ENCODE data around the gene L3MBTL2. TPM values are rescaled to one million over a fixed set of nuclear protein-coding genes. Genes with fewer than 3 reads are reported as not detected.

The L3MBTL2 gene
- total RNA-seq, 4 donors from 2014 or later: 15.0 to 41.3 (median 20.1) TPM

DNA sequence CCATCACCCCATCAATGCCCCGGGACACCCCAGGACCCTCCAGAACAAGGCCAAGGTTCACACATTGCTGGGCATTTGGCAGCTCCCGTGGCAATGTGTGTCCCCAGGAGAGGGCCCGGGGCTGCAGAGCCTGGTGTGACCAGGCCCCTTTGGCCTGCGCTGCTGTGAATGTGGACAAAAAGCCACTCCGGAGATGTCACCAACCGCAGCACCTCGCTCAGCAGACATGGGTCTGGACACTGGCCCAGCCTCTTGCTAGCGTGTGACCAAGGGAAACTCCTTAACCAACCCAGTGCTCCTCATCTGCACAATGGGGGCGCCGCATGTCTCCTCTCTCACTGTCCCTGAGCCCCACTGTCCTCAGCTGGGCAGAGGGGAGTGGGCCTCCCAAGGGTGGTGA is 43.6 kb downstream of the L3MBTL2 start:
- no peak for DNase-seq
- peaks cover 0 to 84% (median 0%) of the 10 kb centered on the region in 3 donors for H3K36me3 ChIP-seq
- no peaks in the 10 kb centered on the region for H3K27me3 ChIP-seq
- H3K9me3 ChIP-seq: no peaks in the 10 kb centered on the region
- H3K4me3 ChIP-seq: no peak overlapping the region
- no peak overlapping the region for H3K27ac ChIP-seq
- TF ChIP-seq, protein P1, sequence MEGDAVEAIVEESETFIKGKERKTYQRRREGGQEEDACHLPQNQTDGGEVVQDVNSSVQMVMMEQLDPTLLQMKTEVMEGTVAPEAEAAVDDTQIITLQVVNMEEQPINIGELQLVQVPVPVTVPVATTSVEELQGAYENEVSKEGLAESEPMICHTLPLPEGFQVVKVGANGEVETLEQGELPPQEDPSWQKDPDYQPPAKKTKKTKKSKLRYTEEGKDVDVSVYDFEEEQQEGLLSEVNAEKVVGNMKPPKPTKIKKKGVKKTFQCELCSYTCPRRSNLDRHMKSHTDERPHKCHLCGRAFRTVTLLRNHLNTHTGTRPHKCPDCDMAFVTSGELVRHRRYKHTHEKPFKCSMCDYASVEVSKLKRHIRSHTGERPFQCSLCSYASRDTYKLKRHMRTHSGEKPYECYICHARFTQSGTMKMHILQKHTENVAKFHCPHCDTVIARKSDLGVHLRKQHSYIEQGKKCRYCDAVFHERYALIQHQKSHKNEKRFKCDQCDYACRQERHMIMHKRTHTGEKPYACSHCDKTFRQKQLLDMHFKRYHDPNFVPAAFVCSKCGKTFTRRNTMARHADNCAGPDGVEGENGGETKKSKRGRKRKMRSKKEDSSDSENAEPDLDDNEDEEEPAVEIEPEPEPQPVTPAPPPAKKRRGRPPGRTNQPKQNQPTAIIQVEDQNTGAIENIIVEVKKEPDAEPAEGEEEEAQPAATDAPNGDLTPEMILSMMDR (IDR thresholded peaks at IDR 0.05): no peak
- TF ChIP-seq POLR2A (IDR thresholded peaks at IDR 0.05): no peak
- no peaks in the 10 kb centered on the region for H3K4me1 ChIP-seq

DNA sequence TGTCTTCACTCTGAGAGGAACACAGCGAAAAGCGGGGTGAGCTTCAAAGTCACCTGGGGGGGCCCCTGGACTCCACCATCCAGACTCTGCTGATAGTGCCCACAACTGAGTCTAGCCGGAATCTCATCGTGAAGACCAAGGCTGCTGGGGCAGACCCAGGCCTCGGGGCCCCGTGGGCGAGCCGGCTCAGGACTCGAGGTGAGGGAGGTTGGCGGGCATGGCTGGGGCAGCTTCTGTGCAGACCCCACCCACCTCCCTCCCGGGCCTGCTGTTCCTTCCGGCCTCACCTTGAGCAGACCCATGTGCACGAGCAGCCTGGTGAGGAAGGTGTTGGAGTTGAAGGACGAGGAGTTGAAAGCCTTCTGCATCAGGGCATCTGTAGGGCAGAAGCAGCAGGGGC is 44.3 kb downstream of the L3MBTL2 start:
- Histone ChIP-seq H3K9me3 (no peaks in the 10 kb centered on the region), H3K36me3 (peaks cover 0 to 91% (median 0%) of the 10 kb centered on the region in 3 donors), H3K27ac (no peak overlapping the region)

DNA sequence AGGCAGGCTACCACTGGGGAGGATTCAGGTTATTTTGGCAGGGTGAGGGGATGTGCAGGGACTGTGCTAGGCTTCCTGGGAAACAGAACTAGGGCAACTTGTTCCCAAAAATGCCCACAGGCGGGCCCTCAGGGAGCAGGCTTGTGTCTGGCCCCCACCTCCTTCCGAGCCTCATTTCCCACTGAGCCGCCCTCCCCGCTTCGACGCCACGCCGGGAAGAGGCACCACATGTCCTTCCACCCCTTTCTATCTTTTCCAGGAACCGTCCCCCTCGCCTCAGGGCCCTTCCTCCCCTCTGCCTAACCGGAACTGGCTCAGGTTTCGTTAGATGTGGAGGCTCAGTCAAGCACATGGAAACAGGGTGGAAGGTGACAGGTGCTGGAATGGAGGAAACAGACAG is 45.0 kb downstream of the L3MBTL2 start:
- H3K36me3 ChIP-seq: peaks cover 0 to 98% (median 0%) of the 10 kb centered on the region in 3 donors
- H3K4me3 ChIP-seq: no peak overlapping the region
- no peak for TF ChIP-seq POLR2A (IDR thresholded peaks at IDR 0.05)
- TF ChIP-seq, protein P1 (IDR thresholded peaks at IDR 0.05): no peak
- no peak overlapping the region for H3K27ac ChIP-seq
- no peaks in the 10 kb centered on the region for H3K27me3 ChIP-seq
- H3K4me1 ChIP-seq: no peaks in the 10 kb centered on the region
- no peak for DNase-seq
- no peaks in the 10 kb centered on the region for H3K9me3 ChIP-seq

More for the DNA sequence above, 44.3 kb downstream of the L3MBTL2 start:
- TF ChIP-seq, protein P1 (IDR thresholded peaks at IDR 0.05): no peak
- no peak for DNase-seq
- no peak overlapping the region for H3K4me3 ChIP-seq
- no peaks in the 10 kb centered on the region for H3K4me1 ChIP-seq
- H3K27me3 ChIP-seq: no peaks in the 10 kb centered on the region

DNA sequence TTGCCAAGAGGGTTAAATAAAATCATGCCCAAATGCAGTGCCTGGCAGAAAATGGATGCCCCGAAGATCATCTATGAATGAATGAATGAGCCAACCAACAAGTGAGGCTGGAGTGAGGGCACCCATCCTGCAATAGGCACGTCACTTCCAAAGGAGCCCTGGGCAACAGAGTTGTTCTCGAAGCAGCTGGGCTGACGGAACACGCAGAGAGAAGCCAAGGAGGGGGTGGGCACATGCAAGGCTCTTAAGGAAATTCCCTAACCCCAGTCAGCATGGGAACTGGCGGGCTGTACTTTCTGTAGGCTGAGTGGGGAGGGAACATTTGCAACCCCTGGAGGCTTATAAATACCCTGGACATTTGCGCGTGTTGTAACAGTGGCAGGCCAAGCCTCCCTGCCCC is 47.3 kb downstream of the L3MBTL2 start:
- Histone ChIP-seq H3K4me3 (no peak overlapping the region), H3K4me1 (no peaks in the 10 kb centered on the region), H3K36me3 (peaks cover 0 to 100% (median 0%) of the 10 kb centered on the region in 3 donors), H3K9me3 (no peaks in the 10 kb centered on the region), H3K27me3 (no peaks in the 10 kb centered on the region), H3K27ac (no peak overlapping the region)
- TF ChIP-seq, protein P1 (IDR thresholded peaks at IDR 0.05): no peak
- TF ChIP-seq POLR2A (IDR thresholded peaks at IDR 0.05): no peak
- no peak for DNase-seq

DNA sequence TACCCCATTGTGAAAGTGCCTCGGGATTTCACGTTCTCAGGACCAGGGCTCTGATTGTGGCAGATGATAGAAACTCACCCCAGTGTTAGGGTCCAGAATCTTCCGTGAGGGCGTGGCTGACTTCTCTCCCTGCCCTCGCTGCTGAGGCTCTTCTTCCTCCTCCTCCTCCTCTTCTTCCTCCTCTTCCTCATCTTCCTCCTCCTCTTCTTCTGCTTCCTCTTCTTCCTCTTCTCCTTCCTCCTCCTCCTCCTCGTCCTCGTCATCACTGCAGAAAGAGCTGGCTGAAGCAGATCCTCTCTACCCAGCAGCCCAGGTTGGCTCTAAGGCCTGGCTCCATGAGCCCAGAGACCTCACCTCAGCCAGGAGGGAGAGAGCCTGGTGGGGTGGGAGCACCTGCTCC is 49.1 kb downstream of the L3MBTL2 start:
- H3K9me3 ChIP-seq: no peaks in the 10 kb centered on the region
- no peaks in the 10 kb centered on the region for H3K27me3 ChIP-seq
- H3K4me3 ChIP-seq: no peak overlapping the region
- TF ChIP-seq POLR2A (IDR thresholded peaks at IDR 0.05): no peak
- TF ChIP-seq, protein P1 (IDR thresholded peaks at IDR 0.05): no peak
- H3K27ac ChIP-seq: no peak overlapping the region
- H3K36me3 ChIP-seq: peaks cover 0 to 98% (median 0%) of the 10 kb centered on the region in 3 donors
- no peak for DNase-seq
- H3K4me1 ChIP-seq: no peaks in the 10 kb centered on the region
